Measurements from ENCODE around the gene SLAMF7. TPM values are rescaled to one million over a fixed set of nuclear protein-coding genes. Genes with fewer than 3 reads are reported as not detected.

Gene SLAMF7
- total RNA-seq, 6 experiments from 2014 or later, result 0.74 to 5.2 (median 0.99) TPM

DNA sequence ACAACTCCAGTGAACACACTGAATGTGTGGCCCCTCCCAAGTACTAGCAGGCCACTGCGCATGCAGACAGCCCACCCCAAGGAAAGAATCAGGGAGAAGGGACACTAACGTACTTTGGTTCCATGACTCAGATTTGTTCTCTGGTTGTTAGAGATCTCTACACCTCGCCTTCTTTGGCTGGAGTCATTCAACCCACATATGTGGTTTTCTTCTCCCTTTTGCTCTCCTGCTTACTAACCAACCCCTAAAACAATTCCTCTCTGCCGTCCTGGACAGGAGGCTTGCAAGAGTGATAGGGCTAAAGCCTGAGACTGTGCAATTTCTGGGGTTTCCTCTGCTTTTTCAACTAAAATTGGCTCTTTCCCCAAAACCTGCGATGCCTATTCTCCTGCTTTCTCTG, 21.7 kb upstream of the SLAMF7 start:
- H3K4me3 ChIP-seq, result no peak overlapping the region
- intact Hi-C loops (cut with DNase I), result loop anchor here in 1 of 2 donors (10.0 kb wide), 1 partner anchor 107 kb away; no protein-coding TSS in a partner anchor
- WGBS (ENCODE audit: insufficient coverage, low coverage, low lambda C conversion rate, missing lambda C conversion rate), result 65% methylated on average over 2 of the region's 5 CpGs
- ATAC-seq (no peak), DNase-seq (no peak)
- H3K27me3 ChIP-seq, result no peaks in the 10 kb centered on the region
- H3K9me3 ChIP-seq, result no peaks in the 10 kb centered on the region
- TF ChIP-seq, protein P1, sequence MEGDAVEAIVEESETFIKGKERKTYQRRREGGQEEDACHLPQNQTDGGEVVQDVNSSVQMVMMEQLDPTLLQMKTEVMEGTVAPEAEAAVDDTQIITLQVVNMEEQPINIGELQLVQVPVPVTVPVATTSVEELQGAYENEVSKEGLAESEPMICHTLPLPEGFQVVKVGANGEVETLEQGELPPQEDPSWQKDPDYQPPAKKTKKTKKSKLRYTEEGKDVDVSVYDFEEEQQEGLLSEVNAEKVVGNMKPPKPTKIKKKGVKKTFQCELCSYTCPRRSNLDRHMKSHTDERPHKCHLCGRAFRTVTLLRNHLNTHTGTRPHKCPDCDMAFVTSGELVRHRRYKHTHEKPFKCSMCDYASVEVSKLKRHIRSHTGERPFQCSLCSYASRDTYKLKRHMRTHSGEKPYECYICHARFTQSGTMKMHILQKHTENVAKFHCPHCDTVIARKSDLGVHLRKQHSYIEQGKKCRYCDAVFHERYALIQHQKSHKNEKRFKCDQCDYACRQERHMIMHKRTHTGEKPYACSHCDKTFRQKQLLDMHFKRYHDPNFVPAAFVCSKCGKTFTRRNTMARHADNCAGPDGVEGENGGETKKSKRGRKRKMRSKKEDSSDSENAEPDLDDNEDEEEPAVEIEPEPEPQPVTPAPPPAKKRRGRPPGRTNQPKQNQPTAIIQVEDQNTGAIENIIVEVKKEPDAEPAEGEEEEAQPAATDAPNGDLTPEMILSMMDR (IDR thresholded peaks at IDR 0.05), result no peak
- TF ChIP-seq POLR2A (IDR thresholded peaks at IDR 0.05), result no peak
- H3K27ac ChIP-seq, result no peak overlapping the region
- no peaks in the 10 kb centered on the region for H3K36me3 ChIP-seq
- H3K4me1 ChIP-seq, result no peaks in the 10 kb centered on the region

DNA sequence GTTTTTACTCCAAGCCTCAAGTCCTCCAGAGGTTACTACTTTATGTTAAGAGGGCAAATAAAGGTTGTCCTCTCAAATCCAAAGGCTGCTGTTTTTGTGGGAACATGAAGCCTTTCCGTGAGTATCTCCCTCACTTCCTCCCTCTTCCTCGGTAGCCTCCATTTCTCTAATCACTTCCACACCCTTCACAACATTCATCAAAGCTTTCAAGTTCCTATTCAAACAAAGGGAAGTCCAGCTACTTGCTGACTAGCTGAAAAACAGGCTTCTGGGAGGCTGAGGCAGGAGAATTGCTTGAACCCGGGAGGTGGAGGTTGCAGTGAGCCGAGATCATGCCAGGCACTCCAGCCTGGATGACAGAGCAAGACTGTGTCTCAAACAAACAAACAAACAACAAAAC, 20.8 kb upstream of the SLAMF7 start:
- H3K4me1 ChIP-seq, result no peaks in the 10 kb centered on the region
- H3K27ac ChIP-seq, result no peak overlapping the region
- H3K4me3 ChIP-seq, result no peak overlapping the region
- H3K9me3 ChIP-seq, result no peaks in the 10 kb centered on the region
- intact Hi-C loops (cut with DNase I), result loop anchor here in 1 of 2 donors (10.0 kb wide), 1 partner anchor 107 kb away; no protein-coding TSS in a partner anchor
- DNase-seq (no peak), ATAC-seq (no peak)
- TF ChIP-seq, protein P1 (IDR thresholded peaks at IDR 0.05), result no peak
- TF ChIP-seq POLR2A (IDR thresholded peaks at IDR 0.05), result no peak
- H3K27me3 ChIP-seq, result no peaks in the 10 kb centered on the region
- 45% methylated on average over 4 of the region's 4 CpGs for WGBS (ENCODE audit: insufficient coverage, low coverage, low lambda C conversion rate, missing lambda C conversion rate)
- H3K36me3 ChIP-seq, result no peaks in the 10 kb centered on the region

DNA sequence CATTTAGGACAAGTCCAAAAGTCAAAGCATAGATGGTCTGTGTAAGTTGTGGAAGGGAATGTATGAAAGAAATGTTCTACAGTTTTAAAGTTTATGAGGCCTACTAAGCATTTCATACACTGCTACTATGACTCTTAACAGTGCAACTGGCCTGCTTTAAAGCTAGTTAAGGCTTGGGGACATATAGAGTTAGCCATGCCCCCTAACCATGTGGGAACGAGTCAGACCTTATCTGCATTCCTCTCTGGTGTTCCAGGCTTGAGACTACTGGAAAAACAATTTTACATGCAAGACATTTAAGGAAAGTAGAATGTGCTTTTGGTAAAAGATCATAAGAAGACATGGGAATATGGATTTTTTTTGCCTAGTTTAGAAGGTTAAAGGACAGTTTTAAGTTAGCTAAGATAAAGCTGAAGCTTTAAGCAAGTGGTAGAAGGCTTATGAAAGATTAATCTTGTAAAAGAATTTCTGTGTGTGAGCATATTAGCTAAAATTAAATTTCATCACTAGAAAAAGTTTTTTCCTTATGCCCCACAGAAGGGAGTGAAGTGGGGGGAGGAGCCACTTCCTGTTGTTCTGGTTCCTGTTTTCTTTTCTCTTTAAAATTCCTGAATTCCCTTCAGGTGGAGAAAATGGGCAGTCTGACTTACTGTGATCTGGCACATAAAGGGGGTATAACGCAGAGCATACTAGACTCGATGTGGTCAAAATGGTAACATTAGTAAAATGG, 18.5 kb upstream of the SLAMF7 start:
- H3K27me3 ChIP-seq, result no peaks in the 10 kb centered on the region
- 94% methylated on average over 2 of the region's 3 CpGs for whole genome bisulfite sequencing (ENCODE audit: insufficient coverage, low coverage, low lambda C conversion rate, missing lambda C conversion rate)
- H3K4me1 ChIP-seq, result no peaks in the 10 kb centered on the region
- TF ChIP-seq, protein P1 (IDR thresholded peaks at IDR 0.05), result no peak
- TF ChIP-seq POLR2A (IDR thresholded peaks at IDR 0.05), result no peak
- ATAC-seq, result no peak
- no peak overlapping the region for H3K4me3 ChIP-seq
- no peak for DNase-seq
- H3K27ac ChIP-seq, result no peak overlapping the region
- H3K9me3 ChIP-seq, result no peaks in the 10 kb centered on the region
- no peaks in the 10 kb centered on the region for H3K36me3 ChIP-seq
- intact Hi-C loops (cut with DNase I), result no loop called here

DNA sequence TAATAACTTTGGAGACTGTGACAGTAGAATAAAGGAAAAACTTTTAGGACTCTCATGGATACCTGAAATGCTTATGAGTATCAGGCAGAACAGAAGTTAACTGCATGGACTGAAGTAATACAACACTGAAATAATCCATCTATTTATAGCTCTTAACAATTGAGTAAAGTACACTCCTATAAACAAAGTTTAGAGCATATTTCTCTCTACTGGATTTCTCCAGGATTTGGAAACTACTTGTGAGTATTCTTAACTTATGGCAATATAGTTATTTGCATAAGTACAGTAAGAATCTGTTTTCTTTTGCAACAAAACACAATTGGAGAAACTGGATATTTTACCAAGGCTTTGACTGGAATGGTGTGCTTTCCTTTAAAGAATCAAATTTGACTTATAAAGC, 17.6 kb upstream of the SLAMF7 start:
- H3K27me3 ChIP-seq, result no peaks in the 10 kb centered on the region
- no peak for TF ChIP-seq POLR2A (IDR thresholded peaks at IDR 0.05)
- TF ChIP-seq, protein P1 (IDR thresholded peaks at IDR 0.05), result no peak
- ATAC-seq (no peak), DNase-seq (no peak)
- no peaks in the 10 kb centered on the region for H3K4me1 ChIP-seq
- no peak overlapping the region for H3K27ac ChIP-seq
- H3K36me3 ChIP-seq, result no peaks in the 10 kb centered on the region
- no peaks in the 10 kb centered on the region for H3K9me3 ChIP-seq
- intact Hi-C loops (cut with DNase I), result no loop called here
- no peak overlapping the region for H3K4me3 ChIP-seq

All from right lobe of liver (tissue), 6 donors.